Myocyte (in vitro differentiated cells): ENCODE data around the gene RNASEH2B. TPM values are rescaled to one million over a fixed set of nuclear protein-coding genes. Genes with fewer than 3 reads are reported as not detected.

ENCODE experiments used
- DNase-seq: peaks from one replicate; pipeline ENCODE4 v3.0.0-alpha.2; 2012; ENCODE audit warnings: low read depth
- total RNA-seq: library from RNA; depleted of rRNA; stranded (reverse); fragments of >200 nt; gene quantifications from 2 replicates; pipeline ENCODE4 v1.2.3, GENCODE V29; 2014

RNASEH2B gene
- total RNA-seq, 1 donor from 2014 or later = 43.6 TPM

GRCh38 chr13:50936679-50937078 lies 27.1 kb downstream of the RNASEH2B start:
- no peak for DNase-seq

GRCh38 chr13:50940509-50940908 lies 30.9 kb downstream of the RNASEH2B start:
- no peak for DNase-seq

- no peak for DNase-seq
Measured at GRCh38 chr13:50941146-50941545, 31.6 kb downstream of the RNASEH2B start.

- no peak for DNase-seq
Measured at GRCh38 chr13:50942630-50943311, 33.2 kb downstream of the RNASEH2B start.

GRCh38 chr13:50945669-50946068 lies 36.1 kb downstream of the RNASEH2B start:
- DNase-seq = no peak

- no peak for DNase-seq
Measured at GRCh38 chr13:50948601-50949000, 39.0 kb downstream of the RNASEH2B start.

GRCh38 chr13:50950849-50951248 lies 41.3 kb downstream of the RNASEH2B start:
- DNase-seq = no peak

- DNase-seq = peak; percentile 68
Measured at GRCh38 chr13:50951366-50951765, 41.8 kb downstream of the RNASEH2B start.

- DNase-seq = no peak
Measured at GRCh38 chr13:50955241-50955640, 45.6 kb downstream of the RNASEH2B start.

- no peak for DNase-seq
Measured at GRCh38 chr13:50955798-50956197, 46.2 kb downstream of the RNASEH2B start.

GRCh38 chr13:50957620-50958019 lies 48.0 kb downstream of the RNASEH2B start:
- no peak for DNase-seq

GRCh38 chr13:50969691-50970090 lies 60.1 kb downstream of the RNASEH2B start:
- peak; percentile 67 for DNase-seq

- DNase-seq = no peak
Measured at GRCh38 chr13:50970956-50971355, 61.4 kb downstream of the RNASEH2B start.

- DNase-seq = no peak
Measured at GRCh38 chr13:50974268-50974667, 64.7 kb downstream of the RNASEH2B start.

GRCh38 chr13:50979187-50979586 lies 69.6 kb downstream of the RNASEH2B start:
- DNase-seq = no peak

GRCh38 chr13:50981686-50982085 lies 72.1 kb downstream of the RNASEH2B start:
- DNase-seq = no peak

- peak; percentile 33 for DNase-seq
Measured at GRCh38 chr13:50989476-50989875, 79.9 kb downstream of the RNASEH2B start.

GRCh38 chr13:50990065-50990817 lies 80.7 kb downstream of the RNASEH2B start:
- no peak for DNase-seq

- DNase-seq = peak; percentile 61
Measured at GRCh38 chr13:50990818-50991506, 81.4 kb downstream of the RNASEH2B start.

- peak; percentile 75 for DNase-seq
Measured at GRCh38 chr13:50991579-50992521, 82.3 kb downstream of the RNASEH2B start.

- peak; percentile 68 for DNase-seq
Measured at GRCh38 chr13:50993371-50993770, 83.8 kb downstream of the RNASEH2B start.
